Endothelial cell of umbilical vein (primary cell): ENCODE data around the gene MALSU1. TPM values are rescaled to one million over a fixed set of nuclear protein-coding genes. Genes with fewer than 3 reads are reported as not detected.

ENCODE experiments used
- BruUV-seq: library from RNA; stranded (reverse); fragments of 400-500 nt; replicated peaks from 2 replicates; lab custom pipeline; 2021; lab: Mats Ljungman, UMichigan
- CTCF ChIA-PET: fragments of 300-600, 350-600 bp; sonication (Branson Sonifier 250); formaldehyde crosslinking; loops from one replicate; lab custom pipeline; 2021; ENCODE audit warnings: antibody characterized with exemption, inconsistent platforms; lab: Charles Lee
- POLR2A ChIA-PET: fragments of 300-600, 350-600 bp; sonication (Branson Sonifier 250); formaldehyde crosslinking; loops from one replicate; lab custom pipeline; 2021; ENCODE audit warnings: antibody characterized with exemption, inconsistent platforms; lab: Charles Lee
- DNase-seq: peaks from one replicate; pipeline ENCODE4 v3.0.0-alpha.2; 2011; ENCODE audit warnings: low read depth, low spot score
- FAIRE-seq: peaks from 2 replicates; lab custom pipeline; 2011; peaks lifted over from hg19 to GRCh38; lab: Jason Lieb, UNC
- H2AFZ ChIP-seq: 2 replicates; pipeline ENCODE4 v1.6.0; 2012; ENCODE audit warnings: low read depth, low read length, control low read depth, inconsistent platforms
- H3K27ac ChIP-seq: 2 replicates; pipeline ENCODE4 v1.5.1; 2011; ENCODE audit warnings: low read depth, mild to moderate bottlenecking, control low read depth, low read length, moderate library complexity; ENCODE audit not compliant: insufficient read depth
- H3K27me3 ChIP-seq, 2 experiments: 2 replicates each; pipeline versions ENCODE4 v1.6.0 to v1.6.1; 2011; ENCODE audit warnings: low read length in 2 of 2, mixed read lengths in 1 of 2; ENCODE audit not compliant: control insufficient read depth in 2 of 2, insufficient read depth in 2 of 2
- H3K36me3 ChIP-seq, 2 experiments: 2 replicates in 1 of 2; 3 replicates in 1 of 2; pipeline ENCODE4 v1.5.1; 2011; ENCODE audit warnings: low read length in 2 of 2, mild to moderate bottlenecking in 1 of 2, moderate library complexity in 1 of 2; ENCODE audit not compliant: control insufficient read depth in 2 of 2, insufficient read depth in 2 of 2; ENCODE audit errors: extremely low read depth in 1 of 2
- H3K4me1 ChIP-seq: 3 replicates; pipeline ENCODE4 v1.5.1; 2011; ENCODE audit warnings: mild to moderate bottlenecking, low read length; ENCODE audit not compliant: control insufficient read depth, insufficient read depth; ENCODE audit errors: extremely low read depth
- H3K4me2 ChIP-seq: 2 replicates; pipeline ENCODE4 v1.6.1; 2011; ENCODE audit warnings: low read length, control low read depth, mixed read lengths; ENCODE audit not compliant: insufficient read depth
- H3K4me3 ChIP-seq, 3 experiments: fragments of 200-600 bp in 1 of 3; sonication (generic), shearing (Covaris generic) in 1 of 3; replicated peaks in 1 of 3; 2 replicates each; pipeline ENCODE4 v1.5.1; 2011 to 2016; ENCODE audit warnings: control low read depth in 3 of 3, low read length in 3 of 3, mild to moderate bottlenecking in 2 of 3, inconsistent platforms in 1 of 3, low read depth in 1 of 3, moderate library complexity in 1 of 3; ENCODE audit not compliant: insufficient read depth in 1 of 3
- H3K79me2 ChIP-seq: 2 replicates; pipeline ENCODE4 v1.6.0; 2012; ENCODE audit warnings: low read length, inconsistent platforms; ENCODE audit not compliant: control insufficient read depth, insufficient read depth
- H3K9ac ChIP-seq: replicated peaks from 2 replicates; pipeline ENCODE3; 2011; ENCODE audit warnings: low read length, control low read depth; ENCODE audit not compliant: insufficient read depth; ENCODE audit errors: extremely low read depth
- H3K9me1 ChIP-seq: replicated peaks from 3 replicates; pipeline ENCODE4 v1.6.0; 2011; ENCODE audit warnings: mild to moderate bottlenecking, low read length; ENCODE audit not compliant: control insufficient read depth, insufficient read depth; ENCODE audit errors: extremely low read depth
- H3K9me3 ChIP-seq: replicated peaks from 2 replicates; pipeline ENCODE4 v1.5.1; 2012; ENCODE audit warnings: low read length, inconsistent platforms; ENCODE audit not compliant: control insufficient read depth, insufficient read depth
- H4K20me1 ChIP-seq: replicated peaks from 2 replicates; pipeline ENCODE3; 2011; ENCODE audit warnings: mild to moderate bottlenecking, low read length; ENCODE audit not compliant: control insufficient read depth, insufficient read depth; ENCODE audit errors: extremely low read depth
- EZH2 ChIP-seq: IDR thresholded peaks from 2 replicates; pipeline ENCODE4 v1.6.1; 2012; ENCODE audit warnings: borderline replicate concordance, low read depth, mild to moderate bottlenecking, moderate library complexity, low read length, inconsistent platforms; ENCODE audit not compliant: severe bottlenecking
- FOS ChIP-seq: IDR thresholded peaks from 2 replicates; pipeline ENCODE4 v1.6.1; 2011; ENCODE audit warnings: mild to moderate bottlenecking, low read length, moderate library complexity, borderline replicate concordance; ENCODE audit not compliant: insufficient read depth
- GATA2 ChIP-seq: IDR thresholded peaks from 2 replicates; pipeline ENCODE4 v1.7.0; 2011; ENCODE audit warnings: low read depth, mild to moderate bottlenecking, moderate library complexity, mixed read lengths, low read length; ENCODE audit not compliant: insufficient read length, insufficient read depth
- JUN ChIP-seq: IDR thresholded peaks from 2 replicates; pipeline ENCODE4 v1.6.1; 2011; ENCODE audit warnings: borderline replicate concordance, low read depth; ENCODE audit not compliant: insufficient read length, insufficient read depth
- MAX ChIP-seq: IDR thresholded peaks from 2 replicates; pipeline ENCODE4 v1.6.1; 2011; ENCODE audit not compliant: insufficient read depth, insufficient read length
- MYC ChIP-seq: IDR thresholded peaks from one replicate; pipeline ENCODE4 v1.6.1; 2011; ENCODE audit warnings: mild to moderate bottlenecking, low read depth, low read length
- POLR2A ChIP-seq: IDR thresholded peaks from 2 replicates; pipeline ENCODE4 v1.6.1; 2012; ENCODE audit warnings: low read depth, mild to moderate bottlenecking, control low read depth, low read length
- POLR2AphosphoS5 ChIP-seq: IDR thresholded peaks from 2 replicates; pipeline ENCODE4 v1.6.1; 2012; ENCODE audit warnings: low read depth, mild to moderate bottlenecking, control low read depth, low read length, moderate library complexity; ENCODE audit not compliant: insufficient read depth
- dilution Hi-C: fragments of 300-500 bp; cut with MboI; formaldehyde crosslinking; loops from one replicate; pipeline ENCODE4 v1.15.0; 2019; ENCODE audit warnings: low sequenced_read_pairs; ENCODE audit not compliant: extremely low pct_ligation_motif_present
- intact Hi-C: fragments of 100-400 bp; cut with micrococcal nuclease; formaldehyde crosslinking; loops from one replicate; pipeline ENCODE4 v1.10.0; 2022
- polyA plus RNA-seq, 4 experiments: library from polyadenylated mRNA; depleted of rRNA in 3 of 4; stranded (reverse) in 3 of 4; unstranded in 1 of 4; fragments of >200 nt; gene quantifications; 2 replicates each; pipeline versions ENCODE4 v1.2.1 to v1.2.3, GENCODE V29; 2011 to 2012; ENCODE audit warnings: missing spikeins in 1 of 4
- total RNA-seq: library from RNA; stranded (reverse); gene quantifications from 2 replicates; pipeline ENCODE4 v1.2.3, GENCODE V29; 2021
- TF ChIP-seq, protein P1 (sequence below), 2 donors: IDR thresholded peaks; 1 replicate in 1 of 2; 2 replicates in 1 of 2; pipeline ENCODE4 v1.5.1; 2011; ENCODE audit warnings: low read length in 2 of 2, mild to moderate bottlenecking in 2 of 2, moderate library complexity in 2 of 2, control low read depth in 1 of 2, inconsistent platforms in 1 of 2, low read depth in 1 of 2; ENCODE audit not compliant: insufficient read depth in 1 of 2; ENCODE audit errors: extremely low read depth in 1 of 2

Gene MALSU1
- total and polyA plus RNA-seq, 2 donors (not counting 3 experiments of a cell fraction or from before 2014, with no cell fraction given): 62.6 to 68.0 TPM

DNA sequence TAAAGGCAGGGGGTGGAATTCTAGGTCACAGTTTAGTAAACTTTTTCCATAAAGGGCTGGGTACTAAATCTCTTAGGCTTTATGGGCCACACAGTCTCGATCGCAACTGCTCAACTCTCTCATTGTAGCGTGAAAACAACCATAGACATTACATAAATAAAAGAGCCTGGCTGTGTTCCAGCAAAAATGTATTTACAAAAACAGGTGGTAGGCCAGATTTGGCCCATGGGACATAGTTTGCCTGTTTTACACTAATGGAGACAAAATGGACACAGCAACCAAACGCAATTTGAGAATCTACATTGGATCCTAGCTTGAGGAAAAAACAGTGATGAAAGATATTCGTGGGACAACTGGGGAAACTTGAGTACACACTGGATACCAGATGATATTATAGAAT is 23.2 kb upstream of the MALSU1 start:
- no peaks in the 10 kb centered on the region for H3K79me2 ChIP-seq
- H3K9ac ChIP-seq: no peak overlapping the region
- no peaks in the 10 kb centered on the region for H3K9me1 ChIP-seq
- DNase-seq: no peak
- H2AFZ ChIP-seq: no peak overlapping the region
- no peaks in the 10 kb centered on the region for H3K27me3 ChIP-seq
- intact Hi-C loops: loop anchor here (2.0 kb wide), 1 partner anchor 81 kb away; no protein-coding TSS in a partner anchor
- H3K36me3 ChIP-seq: no peaks in the 10 kb centered on the region
- POLR2A ChIA-PET: no interaction called here
- H4K20me1 ChIP-seq: no peaks in the 10 kb centered on the region
- TF ChIP-seq POLR2AphosphoS5 (no peak), MYC (no peak), POLR2A (no peak), FOS (no peak), GATA2 (no peak), EZH2 (no peak), MAX (no peak), JUN (no peak)
- TF ChIP-seq, protein P1, sequence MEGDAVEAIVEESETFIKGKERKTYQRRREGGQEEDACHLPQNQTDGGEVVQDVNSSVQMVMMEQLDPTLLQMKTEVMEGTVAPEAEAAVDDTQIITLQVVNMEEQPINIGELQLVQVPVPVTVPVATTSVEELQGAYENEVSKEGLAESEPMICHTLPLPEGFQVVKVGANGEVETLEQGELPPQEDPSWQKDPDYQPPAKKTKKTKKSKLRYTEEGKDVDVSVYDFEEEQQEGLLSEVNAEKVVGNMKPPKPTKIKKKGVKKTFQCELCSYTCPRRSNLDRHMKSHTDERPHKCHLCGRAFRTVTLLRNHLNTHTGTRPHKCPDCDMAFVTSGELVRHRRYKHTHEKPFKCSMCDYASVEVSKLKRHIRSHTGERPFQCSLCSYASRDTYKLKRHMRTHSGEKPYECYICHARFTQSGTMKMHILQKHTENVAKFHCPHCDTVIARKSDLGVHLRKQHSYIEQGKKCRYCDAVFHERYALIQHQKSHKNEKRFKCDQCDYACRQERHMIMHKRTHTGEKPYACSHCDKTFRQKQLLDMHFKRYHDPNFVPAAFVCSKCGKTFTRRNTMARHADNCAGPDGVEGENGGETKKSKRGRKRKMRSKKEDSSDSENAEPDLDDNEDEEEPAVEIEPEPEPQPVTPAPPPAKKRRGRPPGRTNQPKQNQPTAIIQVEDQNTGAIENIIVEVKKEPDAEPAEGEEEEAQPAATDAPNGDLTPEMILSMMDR (IDR thresholded peaks at IDR 0.05; ENCODE audit: extremely low read depth in 1 of 2, insufficient read depth in 1 of 2, low read depth in 1 of 2, low read length in 2 of 2): no peak
- BruUV-seq: no TSS peak
- no peak overlapping the region for H3K4me3 ChIP-seq
- no peak overlapping the region for H3K27ac ChIP-seq
- CTCF ChIA-PET: interaction anchor here (0.6 to 2.1 kb wide), 6 partner anchors 19 to 248 kb away, joined by 3 to 15 read pairs (median 3); no protein-coding TSS in a partner anchor
- peaks cover 9% of the 10 kb centered on the region for H3K4me1 ChIP-seq
- H3K9me3 ChIP-seq: no peaks in the 10 kb centered on the region
- dilution Hi-C loops: loop anchor here (25.0 kb wide), 1 partner anchor 236 kb away; no protein-coding TSS in a partner anchor
- no peak overlapping the region for H3K4me2 ChIP-seq
- FAIRE-seq: no peak
